K562 (cell line): ENCODE measurements around the gene CHSY3. TPM values are rescaled to one million over a fixed set of nuclear protein-coding genes. Genes with fewer than 3 reads are reported as not detected.

Source experiments
- ATAC-seq: fragments of 200-7000 bp; cut with Tn5 transposase; 3 replicates; pipeline ENCODE4 v1.9.1; 2020; ENCODE audit warnings: moderate library complexity
- BruUV-seq: library from RNA; stranded (reverse); fragments of 400-500 nt; replicated peaks from 2 replicates; lab custom pipeline; 2021; lab: Mats Ljungman, UMichigan
- CTCF ChIA-PET: fragments of 300-600 bp; formaldehyde crosslinking; extraction: SDS; loops from one replicate; lab custom pipeline; 2021; ENCODE audit warnings: low intra/inter-chr PET ratio; lab: Yijun Ruan, JAX
- POLR2A ChIA-PET: fragments of 300-600, 350-650 bp; sonication (Branson Sonifier 250); formaldehyde crosslinking; extraction: SDS; loops from one replicate; lab custom pipeline; 2021; ENCODE audit warnings: antibody characterized with exemption, inconsistent platforms; lab: Yijun Ruan, JAX
- DNase-seq, 4 experiments: peaks; one replicate each; pipeline versions ENCODE4 v3.0.0 to v3.0.0-alpha.2; 2011 to 2018; ENCODE audit warnings: low spot score in 3 of 4, mixed read lengths in 3 of 4; ENCODE audit errors: extremely low read depth in 1 of 4
- FAIRE-seq: peaks from 2 replicates; lab custom pipeline; 2011; peaks lifted over from hg19 to GRCh38; lab: Jason Lieb, UNC
- H2AFZ ChIP-seq: 2 replicates; pipeline ENCODE4 v1.6.0; 2011; ENCODE audit warnings: low read depth, low read length, control low read depth, inconsistent platforms
- H3K27ac ChIP-seq: fragments of 200-600 bp; 3 replicates; pipeline ENCODE4 v1.8.0; 2011; ENCODE audit warnings: low read depth, mild to moderate bottlenecking, control low read depth, inconsistent platforms, low read length, moderate library complexity, mixed read lengths; ENCODE audit errors: extremely low read depth
- H3K27me3 ChIP-seq, 2 experiments: fragments of 300-600 bp in 1 of 2; 2 replicates in 1 of 2; 3 replicates in 1 of 2; pipeline versions ENCODE4 v1.6.0 to v1.8.0; 2011; ENCODE audit warnings: inconsistent platforms in 2 of 2, low read length in 2 of 2, mild to moderate bottlenecking in 1 of 2, mixed read lengths in 1 of 2, moderate library complexity in 1 of 2; ENCODE audit not compliant: control insufficient read depth in 2 of 2, insufficient read depth in 2 of 2
- H3K36me3 ChIP-seq: fragments of 300-600 bp; 3 replicates; pipeline ENCODE4 v1.8.0; 2011; ENCODE audit warnings: mild to moderate bottlenecking, low read length, inconsistent platforms; ENCODE audit not compliant: control insufficient read depth, insufficient read depth
- H3K4me1 ChIP-seq, 2 experiments: fragments of 200-600 bp in 1 of 2; replicated peaks in 1 of 2; 2 replicates in 1 of 2; 3 replicates in 1 of 2; pipeline versions ENCODE4 v1.5.1 to v1.8.0; 2011; ENCODE audit warnings: inconsistent platforms in 2 of 2, low read length in 2 of 2, mild to moderate bottlenecking in 1 of 2, mixed read lengths in 1 of 2, moderate library complexity in 1 of 2; ENCODE audit not compliant: control insufficient read depth in 2 of 2, insufficient read depth in 2 of 2
- H3K4me2 ChIP-seq: 2 replicates; pipeline ENCODE4 v1.6.1; 2011; ENCODE audit warnings: low read length, control low read depth, inconsistent platforms, mixed read lengths; ENCODE audit not compliant: insufficient read depth
- H3K4me3 ChIP-seq: fragments of 200-600 bp; sonication (generic), shearing (Covaris generic); 2 replicates; pipeline ENCODE4 v1.5.1; 2016; ENCODE audit warnings: control low read depth, inconsistent platforms
- H3K79me2 ChIP-seq: fragments of 200-600 bp; 3 replicates; pipeline ENCODE4 v1.8.0; 2011; ENCODE audit warnings: low read length, inconsistent platforms; ENCODE audit not compliant: control insufficient read depth, insufficient read depth
- H3K9ac ChIP-seq, 2 experiments: 2 replicates each; pipeline versions ENCODE4 v1.6.0 to v1.6.1; 2011; ENCODE audit warnings: low read depth in 2 of 2, low read length in 2 of 2, control low read depth in 1 of 2, inconsistent platforms in 1 of 2, mild to moderate bottlenecking in 1 of 2, mixed read lengths in 1 of 2; ENCODE audit not compliant: insufficient read depth in 1 of 2
- H3K9me1 ChIP-seq: one replicate; pipeline ENCODE4 v1.6.0; 2011; ENCODE audit warnings: inconsistent platforms, mild to moderate bottlenecking, low read length, moderate library complexity; ENCODE audit not compliant: control insufficient read depth, insufficient read depth
- H3K9me3 ChIP-seq: replicated peaks from 2 replicates; pipeline ENCODE4 v1.5.1; 2011; ENCODE audit warnings: low read depth, low read length, inconsistent platforms; ENCODE audit not compliant: control insufficient read depth, insufficient read depth
- H4K20me1 ChIP-seq: replicated peaks from 2 replicates; pipeline ENCODE4 v1.6.1; 2011; ENCODE audit warnings: low read length, inconsistent platforms, mixed read lengths; ENCODE audit not compliant: control insufficient read depth, insufficient read depth
- LARP7 ChIP-seq: fragments of 450-650 bp; IDR thresholded peaks from 2 replicates; pipeline ENCODE4 v1.6.1; 2016
- U2AF1 ChIP-seq: fragments of 200-400 bp; formaldehyde crosslinking; optimal IDR thresholded peaks from 2 replicates; pipeline ENCODE3; 2017; ENCODE audit warnings: mild to moderate bottlenecking, low read depth, low read length, moderate library complexity
- WHSC1 ChIP-seq: IDR thresholded peaks from one replicate; pipeline ENCODE4 v1.6.1; 2012; ENCODE audit warnings: low read length, control low read depth, inconsistent platforms
- ZNF146 ChIP-seq: IDR thresholded peaks from one replicate; pipeline ENCODE4 v1.6.1; 2018; ENCODE audit warnings: missing compliant biosample characterization; ENCODE audit not compliant: unreplicated experiment
- in situ Hi-C: fragments of 300-500 bp; cut with MboI; formaldehyde crosslinking; loops from 4 replicates; pipeline ENCODE4 v1.15.0; 2018; ENCODE audit warnings: inconsistent platforms, mixed read lengths
- intact Hi-C: fragments of 100-400 bp; cut with micrococcal nuclease; formaldehyde crosslinking; loops from 2 replicates; pipeline ENCODE4 v1.14.2; 2022
- polyA plus RNA-seq, 8 experiments: library from polyadenylated mRNA; depleted of rRNA in 4 of 8; stranded (reverse) in 5 of 8; unstranded in 3 of 8; fragments of >200 nt; fragmentation: Nextera tagmentation in 2 of 8; fragmentation: Illumina TruSeq in 1 of 8; extraction: Ambion mirVana in 2 of 8; extraction: Trizol in 1 of 8; gene quantifications; 2 replicates each; pipeline versions ENCODE4 v1.2.1 to v1.2.3, GENCODE V29; 2011 to 2014; ENCODE audit warnings: inconsistent platforms in 1 of 8, missing spikeins in 1 of 8
- total RNA-seq, 7 experiments: library from RNA; depleted of rRNA in 6 of 7; stranded (reverse); fragments of >200 nt in 6 of 7; fragmentation: Illumina TruSeq in 2 of 7; extraction: Trizol in 2 of 7; gene quantifications; 2 replicates each; pipeline versions ENCODE4 v1.2.1 to v1.2.3, GENCODE V29; 2011 to 2021; ENCODE audit warnings: low replicate concordance in 1 of 7
- TF ChIP-seq, protein P1 (sequence below): sonication (generic); formaldehyde crosslinking; IDR thresholded peaks from 2 replicates; pipeline ENCODE4 v1.9.0; 2022; ENCODE audit warnings: mild to moderate bottlenecking, missing genetic modification reagents
- TF ChIP-seq, protein P2 (sequence below): fragments of 200-800 bp; sonication (Bioruptor generic); IDR thresholded peaks from 2 replicates; pipeline ENCODE4 v1.6.1; 2017; ENCODE audit warnings: missing genetic modification characterization, missing compliant biosample characterization
- TF ChIP-seq, protein P3 (sequence below): fragments of 250-450 bp; sonication (Bioruptor Pico); IDR thresholded peaks from 2 replicates; pipeline ENCODE4 v1.5.0; 2021; ENCODE audit warnings: mild to moderate bottlenecking, moderate library complexity
- TF ChIP-seq, protein P4 (sequence below): fragments of 250-450 bp; sonication (Bioruptor Pico); IDR thresholded peaks from 2 replicates; pipeline ENCODE4 v1.8.0; 2022; ENCODE audit warnings: inconsistent platforms, mild to moderate bottlenecking, moderate library complexity, borderline replicate concordance
- TF ChIP-seq, protein P5 (sequence below): fragments of 250-450 bp; sonication (Bioruptor Pico); IDR thresholded peaks from 2 replicates; pipeline ENCODE4 v1.4.0; 2020
- TF ChIP-seq, protein P6 (sequence below): fragments of 450-650 bp; formaldehyde crosslinking; IDR thresholded peaks from 2 replicates; pipeline ENCODE4 v1.4.0; 2022; ENCODE audit warnings: missing genetic modification characterization

Gene CHSY3
- total and polyA plus RNA-seq, 9 of the 15 experiments (the other 6 are each of a cell fraction or from before 2014, with no cell fraction given): 0.04 TPM; not detected in 8

DNA sequence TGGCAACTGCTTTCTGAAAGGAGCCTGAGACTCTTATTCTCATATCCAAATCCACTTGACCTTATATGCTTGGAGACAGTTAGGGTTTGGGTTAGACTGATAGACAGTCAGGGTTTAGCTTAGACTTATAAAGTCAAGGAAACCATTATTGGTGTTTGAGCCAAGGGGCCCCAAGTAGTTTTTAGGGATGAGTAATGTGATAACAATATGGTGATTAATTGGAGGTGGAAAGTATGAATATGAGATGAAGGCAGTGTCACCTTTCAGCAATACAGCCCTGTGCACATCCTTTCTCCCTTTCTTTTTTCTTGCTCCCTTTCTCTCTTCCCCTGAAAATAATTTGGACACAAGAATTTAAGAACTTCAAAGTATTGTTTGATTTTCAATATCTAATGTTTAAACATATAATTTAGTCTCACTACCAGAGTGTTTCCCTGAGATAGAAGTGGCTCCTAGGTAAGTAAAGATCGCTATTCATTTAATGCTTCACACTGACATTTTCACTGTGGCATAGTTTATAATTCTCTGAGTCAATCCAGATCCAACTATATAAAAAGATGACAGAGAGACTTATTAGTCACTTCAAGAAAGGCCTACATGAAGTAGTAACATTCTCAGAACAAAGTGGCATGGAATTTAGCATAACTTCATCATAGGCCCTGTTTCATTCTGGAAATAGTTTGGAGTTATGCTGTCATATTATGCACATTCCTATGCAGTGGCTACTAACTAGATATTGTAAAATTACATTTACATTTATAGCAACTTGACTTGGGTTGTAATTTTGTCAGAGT lies 200.8 kb downstream of the CHSY3 start (continued):
- TF ChIP-seq, protein P1, sequence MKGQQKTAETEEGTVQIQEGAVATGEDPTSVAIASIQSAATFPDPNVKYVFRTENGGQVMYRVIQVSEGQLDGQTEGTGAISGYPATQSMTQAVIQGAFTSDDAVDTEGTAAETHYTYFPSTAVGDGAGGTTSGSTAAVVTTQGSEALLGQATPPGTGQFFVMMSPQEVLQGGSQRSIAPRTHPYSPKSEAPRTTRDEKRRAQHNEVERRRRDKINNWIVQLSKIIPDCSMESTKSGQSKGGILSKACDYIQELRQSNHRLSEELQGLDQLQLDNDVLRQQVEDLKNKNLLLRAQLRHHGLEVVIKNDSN (CRISPR knock-in tag): no peak
- TF ChIP-seq, protein P2, sequence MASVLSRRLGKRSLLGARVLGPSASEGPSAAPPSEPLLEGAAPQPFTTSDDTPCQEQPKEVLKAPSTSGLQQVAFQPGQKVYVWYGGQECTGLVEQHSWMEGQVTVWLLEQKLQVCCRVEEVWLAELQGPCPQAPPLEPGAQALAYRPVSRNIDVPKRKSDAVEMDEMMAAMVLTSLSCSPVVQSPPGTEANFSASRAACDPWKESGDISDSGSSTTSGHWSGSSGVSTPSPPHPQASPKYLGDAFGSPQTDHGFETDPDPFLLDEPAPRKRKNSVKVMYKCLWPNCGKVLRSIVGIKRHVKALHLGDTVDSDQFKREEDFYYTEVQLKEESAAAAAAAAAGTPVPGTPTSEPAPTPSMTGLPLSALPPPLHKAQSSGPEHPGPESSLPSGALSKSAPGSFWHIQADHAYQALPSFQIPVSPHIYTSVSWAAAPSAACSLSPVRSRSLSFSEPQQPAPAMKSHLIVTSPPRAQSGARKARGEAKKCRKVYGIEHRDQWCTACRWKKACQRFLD (CRISPR knock-in tag): no peak
- no peak for TF ChIP-seq U2AF1

DNA sequence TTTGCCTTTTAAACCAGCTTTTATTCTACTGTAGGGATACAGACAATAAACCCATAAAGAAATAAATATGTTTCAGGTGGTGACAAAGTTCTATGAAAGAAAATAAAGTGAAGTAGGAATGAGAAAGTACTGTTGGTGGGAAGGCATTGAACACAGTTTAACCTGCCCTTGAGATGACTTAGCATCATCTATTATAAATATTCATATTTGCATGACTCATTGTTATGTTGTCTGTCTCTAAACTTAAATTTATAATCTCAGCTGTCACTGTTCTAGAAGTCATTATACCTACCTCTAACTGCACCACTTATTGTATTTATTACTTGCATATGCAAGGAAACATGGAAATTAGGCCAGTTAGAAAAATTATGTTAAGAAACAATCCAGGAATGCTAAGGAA lies 202.2 kb downstream of the CHSY3 start:
- FAIRE-seq (no peak), ATAC-seq (no peak), DNase-seq (no peak)
- Histone ChIP-seq H3K4me2 (no peak overlapping the region), H3K9me1 (no peaks in the 10 kb centered on the region), H4K20me1 (no peaks in the 10 kb centered on the region), H2AFZ (no peak overlapping the region), H3K79me2 (no peaks in the 10 kb centered on the region), H3K9ac (no peak overlapping the region), H3K27ac (no peak overlapping the region), H3K36me3 (no peaks in the 10 kb centered on the region), H3K4me1 (no peaks in the 10 kb centered on the region), H3K4me3 (no peak overlapping the region), H3K9me3 (no peaks in the 10 kb centered on the region), H3K27me3 (no peaks in the 10 kb centered on the region)
- in situ Hi-C loops (no loop called here), intact Hi-C loops (loop anchor here (5.0 kb wide), 1 partner anchor 1311 kb away; no protein-coding TSS in a partner anchor)
- CTCF ChIA-PET: no interaction called here
- POLR2A ChIA-PET: no interaction called here
- no TSS peak for BruUV-seq
- TF ChIP-seq WHSC1 (no peak), LARP7 (no peak), ZNF146 (CRISPR knock-in tag) (no peak)
- TF ChIP-seq, protein P3, sequence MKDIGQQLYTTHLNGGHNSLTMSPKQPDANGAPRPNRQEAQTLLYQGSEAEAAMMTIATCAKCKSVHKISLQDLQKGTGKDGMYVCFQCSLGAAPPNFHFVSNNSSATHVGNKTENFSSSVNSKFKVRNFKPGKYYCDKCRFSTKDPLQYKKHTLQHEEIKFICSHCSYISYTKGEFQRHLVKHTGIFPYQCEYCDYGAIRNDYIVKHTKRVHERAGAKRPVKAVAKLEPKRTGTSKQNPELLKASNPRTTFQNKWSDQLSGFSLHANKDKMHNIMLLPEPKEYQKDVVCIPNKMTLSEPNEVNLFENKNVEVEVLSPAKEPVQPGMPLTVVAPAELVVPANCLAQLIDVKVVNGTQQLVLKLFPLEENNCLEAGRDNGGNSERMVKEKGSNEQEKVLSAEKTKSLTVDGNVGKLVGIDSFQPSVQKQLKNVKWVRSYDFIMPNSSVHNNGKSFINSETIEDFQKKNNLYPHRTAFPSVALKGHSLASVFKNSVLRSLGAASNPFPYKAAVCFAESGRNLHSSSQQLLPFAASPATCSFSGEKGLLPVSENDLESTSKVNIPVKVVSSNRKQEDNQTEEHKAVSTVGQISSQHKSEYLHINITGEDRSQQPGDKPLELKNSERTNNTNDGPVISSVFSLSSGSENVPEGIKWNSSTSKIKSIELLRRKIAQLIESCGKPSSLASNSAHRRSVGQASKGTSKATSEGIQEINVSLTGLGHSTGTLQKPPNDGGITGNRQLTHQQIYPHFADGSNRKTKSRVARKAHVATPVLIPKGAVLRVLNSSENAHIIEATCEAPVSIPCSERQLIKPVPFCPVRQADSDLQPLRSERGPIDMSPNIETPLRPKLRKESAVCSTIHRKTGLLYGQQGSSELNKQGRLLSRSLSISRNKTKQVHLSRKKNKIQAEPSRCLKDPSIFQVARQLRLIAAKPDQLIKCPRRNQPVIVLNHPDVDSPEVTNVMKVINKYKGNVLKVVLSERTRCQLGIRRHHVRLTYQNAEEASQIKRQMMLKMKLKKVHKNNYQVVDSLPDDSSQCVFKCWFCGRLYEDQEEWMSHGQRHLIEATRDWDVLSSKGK: no peak
- TF ChIP-seq, protein P4, sequence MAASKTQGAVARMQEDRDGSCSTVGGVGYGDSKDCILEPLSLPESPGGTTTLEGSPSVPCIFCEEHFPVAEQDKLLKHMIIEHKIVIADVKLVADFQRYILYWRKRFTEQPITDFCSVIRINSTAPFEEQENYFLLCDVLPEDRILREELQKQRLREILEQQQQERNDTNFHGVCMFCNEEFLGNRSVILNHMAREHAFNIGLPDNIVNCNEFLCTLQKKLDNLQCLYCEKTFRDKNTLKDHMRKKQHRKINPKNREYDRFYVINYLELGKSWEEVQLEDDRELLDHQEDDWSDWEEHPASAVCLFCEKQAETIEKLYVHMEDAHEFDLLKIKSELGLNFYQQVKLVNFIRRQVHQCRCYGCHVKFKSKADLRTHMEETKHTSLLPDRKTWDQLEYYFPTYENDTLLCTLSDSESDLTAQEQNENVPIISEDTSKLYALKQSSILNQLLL: no peak
- TF ChIP-seq, protein P5, sequence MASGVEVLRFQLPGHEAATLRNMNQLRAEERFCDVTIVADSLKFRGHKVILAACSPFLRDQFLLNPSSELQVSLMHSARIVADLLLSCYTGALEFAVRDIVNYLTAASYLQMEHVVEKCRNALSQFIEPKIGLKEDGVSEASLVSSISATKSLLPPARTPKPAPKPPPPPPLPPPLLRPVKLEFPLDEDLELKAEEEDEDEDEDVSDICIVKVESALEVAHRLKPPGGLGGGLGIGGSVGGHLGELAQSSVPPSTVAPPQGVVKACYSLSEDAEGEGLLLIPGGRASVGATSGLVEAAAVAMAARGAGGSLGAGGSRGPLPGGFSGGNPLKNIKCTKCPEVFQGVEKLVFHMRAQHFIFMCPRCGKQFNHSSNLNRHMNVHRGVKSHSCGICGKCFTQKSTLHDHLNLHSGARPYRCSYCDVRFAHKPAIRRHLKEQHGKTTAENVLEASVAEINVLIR (CRISPR knock-in tag): no peak
- TF ChIP-seq, protein P6, sequence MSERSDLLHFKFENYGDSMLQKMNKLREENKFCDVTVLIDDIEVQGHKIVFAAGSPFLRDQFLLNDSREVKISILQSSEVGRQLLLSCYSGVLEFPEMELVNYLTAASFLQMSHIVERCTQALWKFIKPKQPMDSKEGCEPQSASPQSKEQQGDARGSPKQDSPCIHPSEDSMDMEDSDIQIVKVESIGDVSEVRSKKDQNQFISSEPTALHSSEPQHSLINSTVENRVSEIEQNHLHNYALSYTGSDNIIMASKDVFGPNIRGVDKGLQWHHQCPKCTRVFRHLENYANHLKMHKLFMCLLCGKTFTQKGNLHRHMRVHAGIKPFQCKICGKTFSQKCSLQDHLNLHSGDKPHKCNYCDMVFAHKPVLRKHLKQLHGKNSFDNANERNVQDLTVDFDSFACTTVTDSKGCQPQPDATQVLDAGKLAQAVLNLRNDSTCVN (CRISPR knock-in tag): no peak
